CD4-positive, alpha-beta T cell (primary cell): ENCODE results near the gene CDC42. TPM values are rescaled to one million over a fixed set of nuclear protein-coding genes. Genes with fewer than 3 reads are reported as not detected.
A peak's percentile ranks its signal among the peaks of the same experiment; 100 is the strongest.

Experiments
- ATAC-seq: fragments of 200-7000 bp; cut with Tn5 transposase; one replicate; pipeline ENCODE4 v1.10.0; 2022; ENCODE audit warnings: mild to moderate bottlenecking; ENCODE audit not compliant: poor library complexity
- CTCF ChIA-PET: fragments of 350-600 bp; sonication (Branson Sonifier 250); formaldehyde crosslinking; loops from one replicate; lab custom pipeline; 2021; ENCODE audit warnings: antibody characterized with exemption, inconsistent platforms; lab: Charles Lee
- POLR2A ChIA-PET: fragments of 350-600 bp; sonication (Branson Sonifier 250); formaldehyde crosslinking; loops from one replicate; lab custom pipeline; 2021; ENCODE audit warnings: antibody characterized with exemption, inconsistent platforms; lab: Charles Lee
- DNase-seq, 14 experiments: peaks; one replicate each; pipeline ENCODE4 v3.0.0-alpha.2; 2013 to 2020; ENCODE audit warnings: mixed read lengths in 2 of 14
- H3K27ac ChIP-seq, 2 donors: one replicate each; pipeline versions ENCODE4 v1.5.1 to v1.7.0; 2013; ENCODE audit warnings: low read length in 2 of 2, low read depth in 1 of 2, mild to moderate bottlenecking in 1 of 2
- H3K27me3 ChIP-seq, 2 experiments: 1 replicate in 1 of 2; 2 replicates in 1 of 2; pipeline versions ENCODE4 v1.6.1 to v1.7.0; 2013; ENCODE audit warnings: low read length in 2 of 2, control low read depth in 1 of 2, mild to moderate bottlenecking in 1 of 2, moderate library complexity in 1 of 2; ENCODE audit not compliant: insufficient read depth in 2 of 2, control insufficient read depth in 1 of 2
- H3K36me3 ChIP-seq: one replicate; pipeline ENCODE4 v1.6.1; 2013; ENCODE audit warnings: low read length, control low read depth; ENCODE audit not compliant: insufficient read depth
- H3K4me1 ChIP-seq: one replicate; pipeline ENCODE4 v1.6.1; 2013; ENCODE audit warnings: low read length, control low read depth; ENCODE audit not compliant: insufficient read depth
- H3K4me3 ChIP-seq: one replicate; pipeline ENCODE4 v1.5.1; 2013; ENCODE audit warnings: mild to moderate bottlenecking, low read length, moderate library complexity
- H3K9me3 ChIP-seq, 2 experiments: 1 replicate in 1 of 2; 2 replicates in 1 of 2; pipeline versions ENCODE4 v1.6.1 to v1.7.0; 2013; ENCODE audit warnings: low read length in 2 of 2, mild to moderate bottlenecking in 2 of 2, control low read depth in 1 of 2, moderate library complexity in 1 of 2; ENCODE audit not compliant: control insufficient read depth in 1 of 2, insufficient read depth in 1 of 2
- H3K27ac Mint-ChIP-seq: one replicate; pipeline ENCODE4 v1.8.0; 2020; ENCODE audit warnings: mixed read lengths
- H3K27me3 Mint-ChIP-seq: one replicate; pipeline ENCODE4 v1.8.0; 2021; ENCODE audit warnings: mixed read lengths
- H3K36me3 Mint-ChIP-seq: one replicate; pipeline ENCODE4 v1.8.0; 2021; ENCODE audit warnings: low read depth, mixed read lengths
- H3K4me1 Mint-ChIP-seq: one replicate; pipeline ENCODE4 v1.8.0; 2021; ENCODE audit warnings: low read depth, mixed read lengths
- H3K4me3 Mint-ChIP-seq: one replicate; pipeline ENCODE4 v1.8.0; 2020; ENCODE audit warnings: mild to moderate bottlenecking, mixed read lengths
- H3K9me3 Mint-ChIP-seq: one replicate; pipeline ENCODE4 v1.8.0; 2020; ENCODE audit warnings: mixed read lengths
- CTCF ChIP-seq: fragments of 200-600 bp; IDR thresholded peaks from one replicate; pipeline ENCODE4 v1.8.0; 2022; ENCODE audit warnings: antibody characterized with exemption, mild to moderate bottlenecking
- intact Hi-C, 2 experiments: fragments of 100-400 bp; cut with DNase I in 1 of 2; cut with micrococcal nuclease in 1 of 2; formaldehyde crosslinking; loops; one replicate each; pipeline versions ENCODE4 v1.15.1 to v1.9.0; 2023 to 2025; cut with DNase I, micrococcal nuclease
- total RNA-seq, 174 experiments: library from RNA in 2 of 174; stranded (reverse) in 2 of 174; gene quantifications; one replicate each; pipeline ENCODE4 v1.2.3 and lab custom pipeline; 2021 to 2026

The CDC42 gene
- total RNA-seq, 2 experiments from 2014 or later = 375 to 379 TPM

DNA sequence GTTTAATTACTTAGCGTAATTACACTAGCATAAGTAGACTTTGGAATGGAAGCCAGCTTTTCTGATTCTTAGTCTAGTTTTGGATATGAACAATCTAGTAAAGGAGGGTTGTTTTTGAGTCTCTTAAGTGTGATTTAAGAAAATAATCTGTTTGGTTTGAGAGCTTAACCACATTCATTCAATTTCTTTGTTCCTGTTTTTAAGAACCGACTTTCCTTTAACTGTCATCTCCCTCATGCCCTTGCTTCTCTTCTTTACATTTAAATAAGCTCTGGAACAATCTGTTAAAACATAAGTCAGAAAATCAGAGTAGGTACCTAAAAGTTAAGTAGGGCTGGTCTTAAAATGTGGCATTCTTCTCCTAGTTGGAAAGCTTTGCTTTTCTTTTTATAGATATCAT lies 27.7 kb downstream of the CDC42 start:
- intact Hi-C loops = no loop called here
- CTCF ChIA-PET = interaction anchor here (1.3 to 1.6 kb wide), 4 partner anchors 19 to 61 kb away, joined by 3 to 4 read pairs (median 4); no protein-coding TSS in a partner anchor
- peaks cover 88% of the 10 kb centered on the region for H3K4me1 Mint-ChIP-seq
- Histone ChIP-seq H3K9me3 (no peaks in the 10 kb centered on the region), H3K36me3 (peaks cover 71% of the 10 kb centered on the region), H3K27me3 (no peaks in the 10 kb centered on the region), H3K27ac (no peak overlapping the region), H3K4me1 (peaks cover 48% of the 10 kb centered on the region), H3K4me3 (no peak overlapping the region)
- H3K9me3 Mint-ChIP-seq = no peaks in the 10 kb centered on the region
- ATAC-seq = no peak
- peaks cover 95% of the 10 kb centered on the region for H3K36me3 Mint-ChIP-seq
- peak overlapping the region; percentile 22 for H3K4me3 Mint-ChIP-seq
- no peak for DNase-seq
- no peaks in the 10 kb centered on the region for H3K27me3 Mint-ChIP-seq
- H3K27ac Mint-ChIP-seq = peak overlapping the region; percentile 83
- no peak for TF ChIP-seq CTCF
- POLR2A ChIA-PET = interaction anchor here (0.8 to 3.5 kb wide), 9 partner anchors 9 to 61 kb away, joined by 3 to 12 read pairs (median 5); partner anchors contain the start of gene CDC42

DNA sequence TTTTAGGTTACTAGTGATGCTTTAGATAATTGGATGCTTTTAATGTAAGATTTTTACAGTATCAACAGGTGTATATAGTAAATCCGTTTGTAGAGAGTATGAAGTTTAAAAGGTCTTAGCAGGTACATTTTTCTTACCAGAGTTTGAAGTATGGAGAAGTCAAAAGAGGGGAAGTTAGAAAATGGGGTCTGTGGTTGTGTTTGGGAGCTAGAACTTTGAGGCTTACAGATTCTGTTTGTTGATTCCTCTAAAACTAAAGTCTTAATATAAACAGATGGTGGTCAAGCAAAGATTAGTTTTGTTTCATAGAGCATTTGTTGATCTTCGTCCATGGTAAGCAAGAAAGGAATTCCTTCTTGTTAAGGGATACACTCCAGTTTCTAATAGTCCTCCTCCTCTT lies 35.8 kb downstream of the CDC42 start:
- ATAC-seq (no peak), DNase-seq (no peak)
- H3K4me3 Mint-ChIP-seq = peak overlapping the region; percentile 74
- H3K27me3 Mint-ChIP-seq = no peaks in the 10 kb centered on the region
- ChIA-PET POLR2A (interaction anchor here (3.5 kb wide), 1 partner anchor 63 kb away, joined by 27 read pairs; no protein-coding TSS in a partner anchor), CTCF (no interaction called here)
- peaks cover 97% of the 10 kb centered on the region for H3K4me1 Mint-ChIP-seq
- Histone ChIP-seq H3K4me3 (no peak overlapping the region), H3K9me3 (no peaks in the 10 kb centered on the region), H3K27me3 (no peaks in the 10 kb centered on the region), H3K36me3 (peaks cover 72% of the 10 kb centered on the region), H3K27ac (no peak overlapping the region), H3K4me1 (peaks cover 41% of the 10 kb centered on the region)
- no peak for TF ChIP-seq CTCF
- peak overlapping the region; percentile 81 for H3K27ac Mint-ChIP-seq
- intact Hi-C loops = loop anchor here in 1 of 2 experiments (5.0 kb wide), 1 partner anchor 61 kb away; no protein-coding TSS in a partner anchor
- peaks cover 99% of the 10 kb centered on the region for H3K36me3 Mint-ChIP-seq
- H3K9me3 Mint-ChIP-seq = no peaks in the 10 kb centered on the region

GRCh38 chr1:22089134-22089571 lies 36.6 kb downstream of the CDC42 start:
- H3K36me3 Mint-ChIP-seq = peaks cover 98% of the 10 kb centered on the region
- peak overlapping the region; percentile 74 for H3K4me3 Mint-ChIP-seq
- H3K27me3 ChIP-seq = no peaks in the 10 kb centered on the region
- intact Hi-C loops = loop anchor here in 1 of 2 experiments (5.0 kb wide), 1 partner anchor 62 kb away; no protein-coding TSS in a partner anchor
- no peaks in the 10 kb centered on the region for H3K9me3 ChIP-seq
- peak overlapping the region; percentile 24 for H3K4me3 ChIP-seq
- CTCF ChIA-PET = interaction anchor here (1.0 to 2.3 kb wide), 3 partner anchors 11 to 65 kb away, joined by 3 to 8 read pairs (median 3); no protein-coding TSS in a partner anchor
- peaks cover 37% of the 10 kb centered on the region for H3K4me1 ChIP-seq
- H3K4me1 Mint-ChIP-seq = peaks cover 96% of the 10 kb centered on the region
- DNase-seq (peak in 1 of 14 experiments; percentile 13), ATAC-seq (no peak)
- no peaks in the 10 kb centered on the region for H3K27me3 Mint-ChIP-seq
- H3K9me3 Mint-ChIP-seq = no peaks in the 10 kb centered on the region
- H3K27ac Mint-ChIP-seq = peak overlapping the region; percentile 81
- POLR2A ChIA-PET = interaction anchor here (0.8 to 3.5 kb wide), 9 partner anchors 8 to 363 kb away, joined by 3 to 27 read pairs (median 8); partner anchors contain the start of genes CDC42, USP48, WNT4 and ZBTB40
- peak overlapping the region; percentile 3 to 25 for H3K27ac ChIP-seq
- H3K36me3 ChIP-seq = peaks cover 77% of the 10 kb centered on the region
- TF ChIP-seq CTCF = no peak
